NCI-H748 (cell line): ENCODE results near the gene F12.
A peak's percentile ranks its signal among the peaks of the same experiment; 100 is the strongest.
"Not testable (repeated sequence)": the region's sequence is repeated elsewhere in the genome, so short reads cannot be mapped to it uniquely, and the experiment has no call there.

Source experiments
- DNase-seq: peaks from one replicate; lab custom pipeline; 2025; ENCODE audit not compliant: unreplicated experiment; lab: John Stamatoyannopoulos, UW

F12 gene

GRCh38 chr5:177389241-177390169, 19.9 kb downstream of the F12 start:
- no peak for DNase-seq

DNA sequence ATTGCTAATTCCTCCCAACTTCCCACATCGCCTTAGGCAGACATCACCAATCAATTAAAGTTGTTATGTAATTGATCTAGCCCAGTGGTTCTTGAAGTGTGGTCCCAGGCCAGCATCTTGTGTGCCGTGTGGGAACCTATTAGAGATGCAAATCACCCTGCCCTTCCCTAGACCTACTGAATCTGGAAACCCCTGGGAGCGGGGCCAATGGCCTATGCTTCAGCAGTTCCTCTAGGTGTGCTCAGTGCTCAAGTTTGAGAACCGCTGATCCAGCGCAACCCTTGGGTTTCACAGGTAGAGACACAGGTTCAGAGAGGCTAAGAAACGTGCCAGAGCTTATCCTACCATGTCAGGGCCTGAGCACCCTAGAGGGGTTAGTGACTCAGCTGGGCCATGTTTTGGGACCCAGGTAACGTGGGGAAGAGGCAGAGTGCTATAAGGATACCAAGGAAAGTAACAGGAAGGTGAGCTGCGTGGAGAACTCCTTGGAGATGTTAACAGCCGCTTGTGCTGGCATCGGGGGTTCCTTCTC, 20.8 kb downstream of the F12 start:
- no peak for DNase-seq

DNA sequence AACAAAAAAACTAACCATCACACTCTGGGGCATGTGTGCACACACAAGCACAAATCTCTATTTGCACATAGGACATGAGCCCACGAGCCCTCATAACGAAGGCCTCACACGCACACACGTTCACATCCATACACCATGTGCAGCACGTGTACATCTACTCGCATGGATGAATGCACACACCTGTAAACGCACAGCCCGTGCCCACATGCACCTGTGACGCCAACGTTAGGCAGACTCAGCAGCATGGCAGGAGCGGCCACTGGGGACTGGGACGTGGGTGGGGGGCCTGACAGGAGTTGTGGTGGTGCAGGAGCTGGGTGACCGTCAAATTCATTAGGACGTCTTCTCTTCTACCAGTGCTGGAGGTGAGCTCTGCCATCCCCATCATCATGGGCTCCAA, 22.0 kb downstream of the F12 start:
- no peak for DNase-seq

- no peak for DNase-seq
These were observed 22.8 kb downstream of the F12 start for GRCh38 chr5:177386542-177386941.

- no peak for DNase-seq
These were observed 23.6 kb downstream of the F12 start for GRCh38 chr5:177385720-177386119.

DNA sequence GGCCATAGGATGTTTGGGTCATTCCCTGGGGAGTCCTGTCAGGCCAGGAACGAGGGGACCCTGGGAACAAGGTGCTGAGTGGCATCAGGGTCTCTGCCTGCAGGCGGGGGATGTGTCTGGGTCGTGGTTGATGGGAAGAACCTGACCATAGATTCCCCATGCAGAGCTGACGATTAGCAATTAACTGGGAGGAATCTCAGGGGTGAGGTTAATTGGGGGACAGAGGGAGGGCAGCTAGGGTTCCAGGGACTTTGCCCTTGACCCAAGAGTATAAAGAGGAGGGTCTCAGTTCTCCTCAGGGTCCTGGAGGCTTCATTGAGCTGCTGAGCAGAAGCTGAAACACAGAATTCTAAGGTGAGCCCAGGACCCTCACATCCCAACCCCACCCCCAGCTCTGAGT, 25.2 kb downstream of the F12 start, which contains the start of gene SLC34A1:
SLC34A1 (plus strand) TSS at position 301 of the 400 bp plus-strand sequence. CDS start 1,308 bp downstream, outside the sequence.
- no peak for DNase-seq

- no peak for DNase-seq
These were observed 26.2 kb downstream of the F12 start for GRCh38 chr5:177383181-177383580.

DNA sequence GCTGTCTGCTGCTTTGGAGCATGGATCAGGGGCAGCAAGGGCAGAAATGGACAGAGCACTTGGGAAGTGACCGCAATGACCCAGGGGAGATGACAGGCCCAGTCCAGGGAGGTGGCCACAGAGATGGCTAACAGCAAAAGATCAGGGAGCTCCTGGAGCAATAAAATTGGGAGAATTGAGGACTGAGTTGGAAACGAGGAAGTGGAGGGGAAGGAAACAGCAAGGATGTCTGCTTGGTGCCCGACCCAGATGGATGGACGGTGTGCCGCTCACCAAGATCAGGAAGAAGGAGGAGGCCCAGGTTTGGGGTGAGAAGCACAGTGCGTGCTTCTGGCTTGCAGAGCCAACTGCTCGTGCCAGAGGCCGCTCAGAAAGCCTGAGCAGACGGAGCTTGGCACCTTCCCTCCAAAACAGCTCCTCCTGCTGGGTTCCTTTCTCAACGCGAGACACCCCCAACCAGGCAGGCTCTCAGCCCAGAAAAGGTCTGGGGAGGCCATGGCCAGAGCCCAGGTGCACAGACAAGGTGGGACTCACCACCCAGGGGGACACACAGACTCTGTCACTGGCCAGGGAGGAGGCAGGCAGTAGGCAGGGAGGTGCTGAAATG, 26.8 kb downstream of the F12 start:
- peak; percentile 18 for DNase-seq

DNA sequence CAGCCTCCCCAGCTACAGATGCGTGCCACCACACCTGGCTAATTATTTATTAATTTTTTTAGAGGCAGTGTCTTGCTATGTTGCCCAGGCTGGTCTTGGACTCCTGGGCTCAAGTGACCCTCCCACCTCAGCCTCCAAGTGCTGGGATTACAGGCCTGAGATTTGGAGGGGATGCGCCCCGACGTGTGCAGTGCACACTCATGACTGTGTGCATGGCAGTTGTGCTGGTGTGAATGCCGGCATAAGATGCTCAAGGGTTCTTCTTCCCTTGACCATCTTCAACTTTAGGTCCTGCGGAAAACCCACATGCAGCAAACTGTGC, 28.6 kb downstream of the F12 start:
- no peak for DNase-seq

- no peak for DNase-seq
These were observed 30.2 kb downstream of the F12 start for GRCh38 chr5:177378884-177379883.

GRCh38 chr5:177377851-177378776, 31.2 kb downstream of the F12 start:
- no peak for DNase-seq

GRCh38 chr5:177376107-177376506, 33.3 kb downstream of the F12 start:
- no peak for DNase-seq

DNA sequence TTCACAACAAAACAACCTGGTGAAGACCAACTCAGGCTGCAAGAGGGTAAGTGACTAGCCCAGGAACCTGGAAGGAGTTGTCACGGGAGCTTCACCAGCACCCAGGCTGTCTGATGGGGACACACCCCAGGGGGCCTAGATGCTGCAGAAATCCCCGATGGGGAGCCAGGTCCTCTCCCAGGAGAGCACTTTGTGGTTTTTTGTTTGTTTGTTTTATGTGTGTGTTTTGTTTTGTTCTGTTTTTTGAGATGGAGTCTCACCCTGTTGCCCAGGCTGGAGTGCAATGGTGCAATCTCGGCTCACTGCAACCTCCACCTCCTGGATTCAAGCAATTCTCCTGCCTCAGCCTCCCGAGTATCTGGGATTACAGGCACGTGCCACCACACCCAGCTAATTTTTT, 33.8 kb downstream of the F12 start:
- DNase-seq, result not testable (repeated sequence)

- DNase-seq, result no peak
These were observed 35.2 kb downstream of the F12 start for GRCh38 chr5:177374211-177374610.

DNA sequence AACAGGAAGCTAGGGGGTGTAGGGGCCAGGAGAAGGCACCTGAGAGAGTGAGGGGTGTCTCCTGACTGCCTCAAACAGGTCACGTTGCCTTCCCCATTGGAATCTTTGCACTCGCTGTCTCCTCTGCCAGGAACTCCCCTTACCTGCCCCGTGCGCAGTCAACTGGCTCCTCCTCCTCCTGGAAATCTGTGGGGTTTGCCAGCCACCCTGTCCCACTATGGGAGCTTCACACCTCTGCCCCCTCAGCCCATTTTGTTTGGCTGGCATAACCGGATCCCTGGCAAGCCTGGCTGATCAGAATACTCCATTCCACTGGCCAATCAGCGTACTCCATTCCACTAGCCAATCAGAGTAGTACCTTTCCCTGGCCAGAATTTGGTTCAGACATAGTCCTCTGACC, 35.6 kb downstream of the F12 start:
- DNase-seq, result no peak

GRCh38 chr5:177372910-177373309, 36.5 kb downstream of the F12 start:
- no peak for DNase-seq

DNA sequence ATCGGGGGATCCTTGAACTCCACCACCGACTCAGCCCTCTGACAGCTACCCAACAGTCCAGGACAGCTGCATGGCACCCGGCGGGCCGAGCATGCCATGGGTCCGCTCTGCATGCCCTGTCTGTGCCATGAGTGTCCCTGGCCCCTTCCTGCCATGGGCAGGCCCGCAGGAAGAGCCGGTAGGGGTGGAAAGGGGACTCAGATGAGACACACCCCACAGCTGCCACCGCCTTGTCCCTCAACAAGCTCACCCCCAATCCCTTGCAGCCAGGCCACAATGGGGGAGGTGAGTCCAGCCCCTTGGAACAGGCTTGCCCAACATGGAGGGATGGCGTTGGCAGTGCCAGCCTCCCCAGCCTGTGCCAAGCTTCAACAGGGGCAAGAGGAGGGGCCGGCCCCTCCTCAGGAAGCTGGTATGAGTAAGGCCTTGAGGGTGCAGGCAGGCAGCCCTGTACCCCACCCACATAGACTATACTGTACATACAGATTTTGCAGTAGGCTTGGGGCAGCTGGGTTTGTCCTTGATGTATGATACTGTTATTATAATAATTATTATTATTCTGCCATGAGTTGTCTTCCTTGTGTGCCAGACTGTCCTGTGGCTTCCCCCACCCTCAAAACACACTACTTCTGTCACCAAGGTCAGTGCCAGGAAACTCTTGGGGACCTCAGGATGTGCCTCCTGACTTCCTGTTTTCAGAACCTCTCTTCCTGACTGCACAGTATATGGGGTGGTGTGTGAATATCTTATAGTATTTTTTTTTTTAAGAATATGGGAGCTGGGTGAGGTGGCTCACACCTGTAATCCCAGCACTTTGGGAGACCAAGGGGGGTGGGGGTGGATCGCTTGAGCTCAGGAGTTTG, 37.1 kb downstream of the F12 start:
- DNase-seq, result no peak

DNA sequence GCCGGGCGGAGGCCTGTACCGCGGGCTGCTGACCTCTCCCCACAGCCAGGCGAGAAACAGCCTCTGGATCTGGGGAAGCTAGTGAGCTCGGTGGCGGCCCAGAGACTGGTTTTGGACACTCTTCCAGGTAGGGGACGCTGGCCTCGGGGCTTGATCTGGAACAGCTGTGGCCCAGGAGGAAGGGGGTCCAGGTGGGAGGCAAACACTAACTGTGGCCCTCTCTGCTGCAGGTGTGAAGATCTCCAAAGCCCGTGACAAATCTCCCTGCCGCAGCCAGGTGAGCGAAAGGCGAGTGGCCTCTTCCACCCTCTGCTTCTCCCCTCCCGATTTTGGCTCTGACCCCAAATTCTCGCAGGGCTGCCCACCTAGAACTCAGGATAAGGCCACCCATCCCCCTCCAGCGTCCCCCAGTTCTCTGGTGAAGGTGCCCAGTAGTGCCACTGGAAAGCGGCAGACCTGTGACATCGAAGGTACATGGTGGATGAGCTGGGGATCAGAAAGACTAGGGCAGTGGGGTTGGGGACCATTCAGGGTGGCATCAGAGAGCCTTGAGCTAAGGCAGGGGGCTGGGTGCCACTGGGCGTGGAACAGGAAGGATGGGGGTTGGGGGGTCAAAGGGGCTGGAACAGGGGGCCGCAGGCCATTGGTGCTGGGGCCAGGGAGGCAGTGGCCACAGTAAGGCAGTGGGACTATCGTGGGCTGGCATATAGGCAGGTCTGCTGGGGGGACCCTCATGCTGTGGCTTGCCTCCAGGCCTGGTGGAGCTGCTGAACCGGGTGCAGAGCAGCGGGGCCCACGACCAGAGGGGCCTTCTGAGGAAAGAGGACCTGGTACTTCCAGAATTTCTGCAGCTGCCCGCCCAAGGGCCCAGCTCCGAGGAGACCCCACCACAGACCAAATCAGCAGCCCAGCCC, 38.0 kb downstream of the F12 start:
- no peak for DNase-seq
